Kidney (tissue), 14 donors: Measurements from ENCODE around the gene NINL. TPM values are rescaled to one million over a fixed set of nuclear protein-coding genes. Genes with fewer than 3 reads are reported as not detected.
A peak's percentile ranks its signal among the peaks of the same experiment; 100 is the strongest.

Experiments
- DNase-seq, 5 donors: peaks; one replicate each; pipeline ENCODE4 v3.0.0-alpha.2; 2013 to 2020
- FAIRE-seq: peaks from 2 replicates; lab custom pipeline; 2012; peaks lifted over from hg19 to GRCh38; lab: Jason Lieb, UNC
- H3K27ac ChIP-seq, 2 donors: one replicate each; pipeline ENCODE4 v1.7.0; 2013; ENCODE audit warnings: low read depth in 2 of 2, low read length in 2 of 2, inconsistent platforms in 1 of 2
- H3K27me3 ChIP-seq: one replicate; pipeline ENCODE4 v1.7.1; 2013; ENCODE audit warnings: low read length, inconsistent platforms; ENCODE audit not compliant: control insufficient read depth, insufficient read depth
- H3K36me3 ChIP-seq, 3 donors: one replicate each; pipeline versions ENCODE4 v1.7.0 to v1.7.1; 2013; ENCODE audit warnings: low read length in 3 of 3, control low read depth in 1 of 3, inconsistent platforms in 1 of 3; ENCODE audit not compliant: insufficient read depth in 3 of 3, control insufficient read depth in 2 of 3
- H3K4me1 ChIP-seq, 3 donors: one replicate each; pipeline versions ENCODE4 v1.7.0 to v1.7.1; 2013; ENCODE audit warnings: low read length in 3 of 3, inconsistent platforms in 1 of 3, low read depth in 1 of 3; ENCODE audit not compliant: control insufficient read depth in 2 of 3, insufficient read depth in 2 of 3
- H3K4me3 ChIP-seq, 3 donors: one replicate each; pipeline versions ENCODE4 v1.7.0 to v1.8.1; 2013; ENCODE audit warnings: low read length in 3 of 3, control low read depth in 1 of 3, inconsistent platforms in 1 of 3
- H3K9ac ChIP-seq, 3 donors: one replicate each; pipeline versions ENCODE4 v1.7.0 to v1.7.1; 2013; ENCODE audit warnings: low read length in 3 of 3, control low read depth in 1 of 3, inconsistent platforms in 1 of 3
- H3K9me3 ChIP-seq, 3 donors: one replicate each; pipeline versions ENCODE4 v1.7.0 to v1.7.1; 2013; ENCODE audit warnings: low read length in 3 of 3, control low read depth in 1 of 3, inconsistent platforms in 1 of 3; ENCODE audit not compliant: control insufficient read depth in 2 of 3, insufficient read depth in 1 of 3
- CTCF ChIP-seq: IDR thresholded peaks from 3 replicates; pipeline ENCODE4 v1.5.1; 2012; ENCODE audit warnings: mild to moderate bottlenecking, moderate library complexity, borderline replicate concordance; ENCODE audit not compliant: insufficient read depth; ENCODE audit errors: extremely low read depth
- intact Hi-C: fragments of 100-400 bp; cut with DNase I; formaldehyde crosslinking; loops from one replicate; pipeline ENCODE4 v1.11.1; 2022
- polyA plus RNA-seq: library from polyadenylated mRNA; stranded (reverse); fragments of 350-450 nt; fragmentation: Illumina TruSeq; extraction: RNeasy Lipid Tissue Mini Kit (QIAGEN cat#74804); gene quantifications from one replicate; pipeline ENCODE4 v1.2.3, GENCODE V29; 2014; ENCODE audit warnings: low read depth, low replicate concordance; ENCODE audit not compliant: insufficient read depth
- total RNA-seq: library from RNA; stranded (reverse); fragmentation: NEBNext Ultra II Directional; extraction: Animal tissue kit (Norgen Biotek cat#: 25700); gene quantifications from one replicate; pipeline ENCODE4 v1.2.1, GENCODE V29; 2021
- donor health status: control.
- donor health status: control.
- donor health status: control.
- donor health status: control.
- donor health status: control.
- donor health status: DM: yes; HTN: yes; CAD: no.
- donor health status: Normal renal cell carcinoma (clear cell type).

The NINL gene
- total and polyA plus RNA-seq, 2 donors from 2014 or later: 23.4 to 25.2 TPM

- H3K36me3 ChIP-seq: peaks cover 0 to 30% (median 17%) of the 10 kb centered on the region in 3 donors
Measured at GRCh38 chr20:25479638-25480037, 105.7 kb downstream of the NINL start.

GRCh38 chr20:25478889-25479568, 106.3 kb downstream of the NINL start:
- Histone ChIP-seq H3K27ac (no peak overlapping the region), H3K9ac (no peak overlapping the region), H3K27me3 (no peaks in the 10 kb centered on the region), H3K36me3 (peaks cover 0 to 34% (median 15%) of the 10 kb centered on the region in 3 donors), H3K9me3 (no peaks in the 10 kb centered on the region), H3K4me1 (no peaks in the 10 kb centered on the region), H3K4me3 (no peak overlapping the region)
- intact Hi-C loops: no loop called here
- no peak for TF ChIP-seq CTCF
- FAIRE-seq (no peak), DNase-seq (peak in 1 of 5 donors; percentile 61)

More at GRCh38 chr20:25479638-25480037, 105.7 kb downstream of the NINL start:
- Histone ChIP-seq H3K27ac (no peak overlapping the region), H3K9ac (no peak overlapping the region), H3K4me1 (no peaks in the 10 kb centered on the region), H3K27me3 (no peaks in the 10 kb centered on the region), H3K9me3 (no peaks in the 10 kb centered on the region), H3K4me3 (no peak overlapping the region)
- TF ChIP-seq CTCF: no peak
- DNase-seq (peak in 1 of 5 donors; percentile 63), FAIRE-seq (no peak)
- intact Hi-C loops: no loop called here

- peaks cover 0 to 2% (median 0%) of the 10 kb centered on the region in 3 donors for H3K9me3 ChIP-seq
- H3K4me3 ChIP-seq: no peak overlapping the region
- no peak overlapping the region for H3K27ac ChIP-seq
- peaks cover 3 to 30% (median 15%) of the 10 kb centered on the region in 3 donors for H3K36me3 ChIP-seq
- no peaks in the 10 kb centered on the region for H3K4me1 ChIP-seq
- H3K9ac ChIP-seq: no peak overlapping the region
- DNase-seq: peak in 1 of 5 donors; percentile 60
- intact Hi-C loops: no loop called here
- no peak for TF ChIP-seq CTCF
- no peak for FAIRE-seq
- no peaks in the 10 kb centered on the region for H3K27me3 ChIP-seq
Measured at GRCh38 chr20:25477014-25477882, 108.1 kb downstream of the NINL start.
